LNCaP clone FGC (cell line): ENCODE data around the gene SH3TC2.

Experiments used
- DNase-seq: peaks from one replicate; pipeline ENCODE4 v3.0.0-alpha.2; 2011; ENCODE audit warnings: low read depth
- H3K4me3 ChIP-seq: 2 replicates; pipeline ENCODE4 v1.5.1; 2011; ENCODE audit warnings: mild to moderate bottlenecking, low read depth, low read length, control low read depth
- CTCF ChIP-seq: IDR thresholded peaks from 2 replicates; pipeline ENCODE4 v1.5.1; 2012; ENCODE audit warnings: mild to moderate bottlenecking; ENCODE audit not compliant: control insufficient read depth, insufficient read depth; ENCODE audit errors: extremely low read depth

Gene SH3TC2

DNA sequence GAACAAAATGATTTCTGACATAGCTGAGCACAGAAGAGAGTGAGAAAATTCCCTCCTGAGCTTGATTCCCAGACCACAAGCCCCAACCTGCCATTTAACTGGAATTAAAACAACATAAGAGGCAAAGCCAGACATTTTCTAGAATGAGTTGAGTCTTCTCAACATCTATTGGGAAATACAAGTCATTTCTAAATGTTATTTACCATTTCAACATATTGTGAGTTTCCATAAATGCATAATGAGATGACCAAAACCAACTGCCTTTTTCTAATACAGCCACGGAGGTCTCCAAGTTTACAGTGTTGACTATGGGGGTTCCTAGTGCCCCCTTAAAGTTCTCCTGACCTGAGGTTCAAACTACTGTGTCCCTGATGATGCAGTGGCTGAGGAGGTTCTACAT, 20.0 kb downstream of the SH3TC2 start:
- no peak for TF ChIP-seq CTCF
- no peak overlapping the region for H3K4me3 ChIP-seq
- DNase-seq = no peak

DNA sequence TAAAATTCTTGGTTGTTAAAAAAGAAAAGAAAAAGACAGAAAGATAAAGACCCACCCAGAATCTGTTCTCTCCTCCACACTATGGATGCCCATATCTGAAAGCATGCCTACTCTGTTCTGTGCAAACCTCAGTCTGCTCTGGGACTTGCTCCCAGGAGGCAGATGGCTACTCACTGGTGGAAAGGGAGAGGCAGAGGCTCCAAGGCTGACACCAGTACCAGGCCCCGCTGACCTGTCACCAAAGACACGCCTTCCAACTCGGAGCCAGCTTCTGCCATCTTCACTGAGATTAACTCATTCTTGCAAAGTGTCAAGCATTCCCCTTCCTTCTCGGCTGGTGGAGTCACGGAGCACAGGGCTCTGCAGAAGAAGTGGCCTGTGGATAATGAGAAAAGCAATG, 21.6 kb downstream of the SH3TC2 start:
- no peak for DNase-seq
- no peak for TF ChIP-seq CTCF

DNA sequence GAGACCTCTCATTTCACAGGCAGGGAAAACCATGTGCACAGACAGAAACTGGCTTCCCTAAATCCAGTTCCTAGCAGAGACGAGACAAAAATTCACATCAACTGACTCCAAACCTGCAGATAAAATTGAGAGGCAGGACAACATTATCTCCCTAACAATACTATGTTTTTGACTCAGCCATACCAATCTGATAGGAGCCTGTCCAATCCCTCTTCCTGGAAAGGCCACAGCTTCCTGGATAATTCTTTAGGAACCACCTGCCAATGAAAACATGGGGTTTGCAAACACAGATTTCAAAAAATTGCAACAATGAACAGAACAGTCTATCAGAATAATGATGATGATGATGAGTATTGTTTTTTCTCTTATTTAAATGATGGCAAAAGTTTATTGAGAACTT, 22.4 kb downstream of the SH3TC2 start:
- TF ChIP-seq CTCF = no peak
- H3K4me3 ChIP-seq = no peak overlapping the region
- no peak for DNase-seq

More for the DNA sequence above, 21.6 kb downstream of the SH3TC2 start:
- H3K4me3 ChIP-seq = no peak overlapping the region

DNA sequence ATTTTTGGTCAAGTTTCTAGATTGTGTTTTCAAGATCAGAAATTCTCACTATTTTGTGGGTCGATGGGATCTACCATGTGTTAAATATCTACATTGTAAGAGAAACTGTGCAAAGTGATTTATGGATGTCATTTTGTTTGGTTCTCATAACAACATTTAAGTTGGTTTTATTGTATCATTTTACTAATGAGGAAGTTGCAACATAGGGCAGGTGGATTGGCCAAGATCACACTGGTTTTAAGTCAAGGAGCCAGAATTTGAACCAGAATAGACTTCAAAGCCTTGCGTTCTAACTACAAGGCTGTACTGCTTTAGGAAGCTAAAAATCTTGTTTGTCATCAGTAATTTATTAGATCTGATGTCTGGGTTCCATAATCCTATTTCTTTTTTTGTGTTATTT, 23.4 kb downstream of the SH3TC2 start:
- DNase-seq = no peak
- no peak for TF ChIP-seq CTCF
- no peak overlapping the region for H3K4me3 ChIP-seq

- no peak for TF ChIP-seq CTCF
- DNase-seq = no peak
- H3K4me3 ChIP-seq = no peak overlapping the region
Measured at GRCh38 chr5:149038336-149039080, 24.4 kb downstream of the SH3TC2 start.

- H3K4me3 ChIP-seq = no peak overlapping the region
- no peak for DNase-seq
- no peak for TF ChIP-seq CTCF
Measured at GRCh38 chr5:149037817-149038216, 25.0 kb downstream of the SH3TC2 start.

- no peak for DNase-seq
- no peak for TF ChIP-seq CTCF
- no peak overlapping the region for H3K4me3 ChIP-seq
Measured at GRCh38 chr5:149036970-149037369, 25.9 kb downstream of the SH3TC2 start.
